Panc1 (cell line): Measurements from ENCODE around the gene PELI2. TPM values are rescaled to one million over a fixed set of nuclear protein-coding genes. Genes with fewer than 3 reads are reported as not detected.

Source experiments
- ATAC-seq: fragments of 200-7000 bp; cut with Tn5 transposase; 2 replicates; pipeline ENCODE4 v1.9.1; 2020; ENCODE audit warnings: mild to moderate bottlenecking, moderate library complexity
- BruUV-seq: library from RNA; stranded (reverse); fragments of 400-500 nt; replicated peaks from 2 replicates; lab custom pipeline; 2021; lab: Mats Ljungman, UMichigan
- CTCF ChIA-PET: fragments of 300-600 bp; sonication (Branson Sonifier 250); formaldehyde crosslinking; loops from one replicate; lab custom pipeline; 2022; ENCODE audit warnings: antibody characterized with exemption; lab: Charles Lee
- POLR2A ChIA-PET: fragments of 300-600 bp; sonication (Branson Sonifier 250); formaldehyde crosslinking; loops from one replicate; lab custom pipeline; 2022; ENCODE audit warnings: antibody characterized with exemption; lab: Charles Lee
- DNase-seq: peaks from one replicate; pipeline ENCODE4 v3.0.0-alpha.2; 2010; ENCODE audit warnings: low read depth, low spot score
- H3K27ac ChIP-seq: 2 replicates; pipeline ENCODE4 v1.5.1; 2011; ENCODE audit warnings: mild to moderate bottlenecking, low read length, inconsistent platforms
- H3K27me3 ChIP-seq: fragments of 200-500 bp; sonication (Bioruptor generic); 2 replicates; pipeline ENCODE4 v1.6.0; 2014; ENCODE audit warnings: low read length, inconsistent platforms; ENCODE audit not compliant: control insufficient read depth, insufficient read depth
- H3K36me3 ChIP-seq: fragments of 200-500 bp; sonication (Bioruptor generic); 2 replicates; pipeline ENCODE4 v1.5.1; 2014; ENCODE audit warnings: inconsistent platforms, mild to moderate bottlenecking, low read length, moderate library complexity; ENCODE audit not compliant: control insufficient read depth, insufficient read depth
- H3K4me1 ChIP-seq: 2 replicates; pipeline ENCODE4 v1.5.1; 2011; ENCODE audit warnings: inconsistent platforms, mild to moderate bottlenecking, low read length, moderate library complexity; ENCODE audit not compliant: control insufficient read depth, insufficient read depth
- H3K4me3 ChIP-seq, 2 experiments: 2 replicates each; pipeline ENCODE4 v1.5.1; 2011 to 2012; ENCODE audit warnings: low read depth in 2 of 2, low read length in 2 of 2, mild to moderate bottlenecking in 2 of 2, inconsistent platforms in 1 of 2, moderate library complexity in 1 of 2
- H3K9me3 ChIP-seq: fragments of 200-500 bp; sonication (Bioruptor generic); 2 replicates; pipeline ENCODE4 v1.5.1; 2014; ENCODE audit warnings: low read depth, mild to moderate bottlenecking, inconsistent platforms, low read length, moderate library complexity; ENCODE audit not compliant: control insufficient read depth, insufficient read depth
- POLR2AphosphoS5 ChIP-seq: IDR thresholded peaks from 2 replicates; pipeline ENCODE4 v1.6.1; 2012; ENCODE audit warnings: mild to moderate bottlenecking, low read depth, low read length, moderate library complexity
- SIN3A ChIP-seq: IDR thresholded peaks from 2 replicates; pipeline ENCODE4 v1.6.1; 2012; ENCODE audit warnings: low read depth, mild to moderate bottlenecking, low read length, moderate library complexity, borderline replicate concordance; ENCODE audit not compliant: insufficient read depth
- TCF7L2 ChIP-seq: IDR thresholded peaks from 2 replicates; pipeline ENCODE4 v1.6.1; 2011; ENCODE audit warnings: mild to moderate bottlenecking, low read depth, low read length, inconsistent platforms
- in situ Hi-C: cut with HindIII; loops from 2 replicates; pipeline ENCODE4 v1.10.0; 2016; ENCODE audit warnings: low sequenced_read_pairs, low pct_unique_long_range_greater_than_20kb
- intact Hi-C: fragments of 100-400 bp; cut with micrococcal nuclease; formaldehyde crosslinking; loops from one replicate; pipeline ENCODE4 v1.10.0; 2022; ENCODE audit not compliant: unreplicated experiment
- total RNA-seq: library from RNA; stranded (reverse); gene quantifications from one replicate; pipeline ENCODE4 v1.2.1, GENCODE V29; 2021; ENCODE audit not compliant: unreplicated experiment
- TF ChIP-seq, protein P1 (sequence below), 2 experiments: IDR thresholded peaks; 2 replicates each; pipeline ENCODE4 v1.6.1; 2011 to 2012; ENCODE audit warnings: low read depth in 2 of 2, control low read depth in 1 of 2, low read length in 1 of 2, mild to moderate bottlenecking in 1 of 2, moderate library complexity in 1 of 2; ENCODE audit not compliant: insufficient read depth in 1 of 2
- TF ChIP-seq, protein P2 (sequence below): fragments of 450-650 bp; IDR thresholded peaks from 2 replicates; pipeline ENCODE4 v1.5.1; 2017; ENCODE audit warnings: mild to moderate bottlenecking

Gene PELI2
- total RNA-seq, 1 experiment from 2014 or later, result 0.28 TPM

DNA sequence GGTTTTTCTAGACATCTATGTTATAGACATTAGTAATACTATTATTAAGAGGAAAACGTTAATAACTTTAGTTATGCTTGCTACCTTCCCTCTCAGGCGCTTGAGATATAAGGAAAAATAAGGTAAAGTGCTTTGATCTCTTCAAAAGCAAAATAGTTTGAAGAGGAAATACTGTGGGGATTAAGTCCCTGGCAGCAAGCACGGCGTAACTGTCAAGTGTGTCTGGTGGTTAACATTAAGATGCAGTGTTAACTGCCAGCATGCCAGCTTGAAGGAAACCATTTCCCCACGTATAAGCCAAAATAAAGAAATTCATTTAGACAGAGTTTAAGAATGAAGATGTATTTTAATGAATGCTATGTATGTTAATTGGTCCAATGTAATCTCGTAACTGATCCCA is 31.8 kb downstream of the PELI2 start:
- in situ Hi-C loops, result no loop called here
- Histone ChIP-seq H3K27me3 (peaks cover 6% of the 10 kb centered on the region), H3K36me3 (no peaks in the 10 kb centered on the region), H3K4me1 (no peaks in the 10 kb centered on the region), H3K4me3 (no peak overlapping the region), H3K27ac (no peak overlapping the region), H3K9me3 (no peaks in the 10 kb centered on the region)
- ATAC-seq, result no peak
- no peak for TF ChIP-seq SIN3A
- TF ChIP-seq TCF7L2, result no peak
- TF ChIP-seq, protein P1, sequence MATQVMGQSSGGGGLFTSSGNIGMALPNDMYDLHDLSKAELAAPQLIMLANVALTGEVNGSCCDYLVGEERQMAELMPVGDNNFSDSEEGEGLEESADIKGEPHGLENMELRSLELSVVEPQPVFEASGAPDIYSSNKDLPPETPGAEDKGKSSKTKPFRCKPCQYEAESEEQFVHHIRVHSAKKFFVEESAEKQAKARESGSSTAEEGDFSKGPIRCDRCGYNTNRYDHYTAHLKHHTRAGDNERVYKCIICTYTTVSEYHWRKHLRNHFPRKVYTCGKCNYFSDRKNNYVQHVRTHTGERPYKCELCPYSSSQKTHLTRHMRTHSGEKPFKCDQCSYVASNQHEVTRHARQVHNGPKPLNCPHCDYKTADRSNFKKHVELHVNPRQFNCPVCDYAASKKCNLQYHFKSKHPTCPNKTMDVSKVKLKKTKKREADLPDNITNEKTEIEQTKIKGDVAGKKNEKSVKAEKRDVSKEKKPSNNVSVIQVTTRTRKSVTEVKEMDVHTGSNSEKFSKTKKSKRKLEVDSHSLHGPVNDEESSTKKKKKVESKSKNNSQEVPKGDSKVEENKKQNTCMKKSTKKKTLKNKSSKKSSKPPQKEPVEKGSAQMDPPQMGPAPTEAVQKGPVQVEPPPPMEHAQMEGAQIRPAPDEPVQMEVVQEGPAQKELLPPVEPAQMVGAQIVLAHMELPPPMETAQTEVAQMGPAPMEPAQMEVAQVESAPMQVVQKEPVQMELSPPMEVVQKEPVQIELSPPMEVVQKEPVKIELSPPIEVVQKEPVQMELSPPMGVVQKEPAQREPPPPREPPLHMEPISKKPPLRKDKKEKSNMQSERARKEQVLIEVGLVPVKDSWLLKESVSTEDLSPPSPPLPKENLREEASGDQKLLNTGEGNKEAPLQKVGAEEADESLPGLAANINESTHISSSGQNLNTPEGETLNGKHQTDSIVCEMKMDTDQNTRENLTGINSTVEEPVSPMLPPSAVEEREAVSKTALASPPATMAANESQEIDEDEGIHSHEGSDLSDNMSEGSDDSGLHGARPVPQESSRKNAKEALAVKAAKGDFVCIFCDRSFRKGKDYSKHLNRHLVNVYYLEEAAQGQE (IDR thresholded peaks at IDR 0.05; ENCODE audit: insufficient read depth in 1 of 2, low read depth in 2 of 2, low read length in 1 of 2), result no peak
- intact Hi-C loops, result no loop called here
- no TSS peak for BruUV-seq
- no peak for DNase-seq
- ChIA-PET CTCF (no interaction called here), POLR2A (no interaction called here)

DNA sequence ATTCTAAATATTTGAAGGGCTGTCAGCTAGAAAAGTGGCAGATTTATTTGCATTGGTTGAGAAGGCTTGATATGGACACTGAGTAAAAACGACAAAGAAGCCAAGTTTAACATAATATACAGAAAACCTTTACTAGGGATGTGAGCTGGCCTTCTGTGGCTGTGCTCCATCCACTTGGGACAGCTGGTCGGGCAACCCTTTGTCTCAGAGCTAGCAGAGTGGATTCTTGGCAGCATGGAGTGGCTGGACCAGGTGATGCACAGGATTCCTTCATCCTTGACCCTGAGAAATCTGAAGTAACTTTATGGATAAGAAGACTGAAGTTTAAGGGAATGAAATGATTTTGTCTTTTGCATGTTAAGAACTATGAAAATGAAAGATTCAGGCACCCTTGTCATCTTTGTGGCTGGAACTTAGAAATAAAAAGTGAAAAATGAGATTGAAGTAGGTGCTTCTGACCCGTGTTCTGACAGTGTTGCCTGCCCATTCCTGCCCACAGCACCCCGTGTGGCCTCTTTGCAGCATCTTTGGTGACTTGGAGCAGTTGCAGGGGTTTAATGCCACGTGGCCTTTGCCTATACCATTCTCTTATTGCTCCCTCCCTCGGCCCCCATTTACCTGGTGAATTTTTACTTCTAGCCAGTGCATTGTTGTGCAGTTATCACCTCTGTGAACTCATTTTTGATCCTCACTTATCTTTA is 32.6 kb downstream of the PELI2 start:
- intact Hi-C loops, result no loop called here
- H3K9me3 ChIP-seq, result no peaks in the 10 kb centered on the region
- H3K4me3 ChIP-seq, result no peak overlapping the region
- no peaks in the 10 kb centered on the region for H3K4me1 ChIP-seq
- peaks cover 6% of the 10 kb centered on the region for H3K27me3 ChIP-seq
- BruUV-seq, result no TSS peak
- DNase-seq (no peak), ATAC-seq (no peak)
- POLR2A ChIA-PET, result no interaction called here
- in situ Hi-C loops, result no loop called here
- no peaks in the 10 kb centered on the region for H3K36me3 ChIP-seq
- CTCF ChIA-PET, result no interaction called here
- H3K27ac ChIP-seq, result no peak overlapping the region
- TF ChIP-seq, protein P2, sequence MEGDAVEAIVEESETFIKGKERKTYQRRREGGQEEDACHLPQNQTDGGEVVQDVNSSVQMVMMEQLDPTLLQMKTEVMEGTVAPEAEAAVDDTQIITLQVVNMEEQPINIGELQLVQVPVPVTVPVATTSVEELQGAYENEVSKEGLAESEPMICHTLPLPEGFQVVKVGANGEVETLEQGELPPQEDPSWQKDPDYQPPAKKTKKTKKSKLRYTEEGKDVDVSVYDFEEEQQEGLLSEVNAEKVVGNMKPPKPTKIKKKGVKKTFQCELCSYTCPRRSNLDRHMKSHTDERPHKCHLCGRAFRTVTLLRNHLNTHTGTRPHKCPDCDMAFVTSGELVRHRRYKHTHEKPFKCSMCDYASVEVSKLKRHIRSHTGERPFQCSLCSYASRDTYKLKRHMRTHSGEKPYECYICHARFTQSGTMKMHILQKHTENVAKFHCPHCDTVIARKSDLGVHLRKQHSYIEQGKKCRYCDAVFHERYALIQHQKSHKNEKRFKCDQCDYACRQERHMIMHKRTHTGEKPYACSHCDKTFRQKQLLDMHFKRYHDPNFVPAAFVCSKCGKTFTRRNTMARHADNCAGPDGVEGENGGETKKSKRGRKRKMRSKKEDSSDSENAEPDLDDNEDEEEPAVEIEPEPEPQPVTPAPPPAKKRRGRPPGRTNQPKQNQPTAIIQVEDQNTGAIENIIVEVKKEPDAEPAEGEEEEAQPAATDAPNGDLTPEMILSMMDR, result no peak
- TF ChIP-seq TCF7L2 (no peak), SIN3A (no peak)

DNA sequence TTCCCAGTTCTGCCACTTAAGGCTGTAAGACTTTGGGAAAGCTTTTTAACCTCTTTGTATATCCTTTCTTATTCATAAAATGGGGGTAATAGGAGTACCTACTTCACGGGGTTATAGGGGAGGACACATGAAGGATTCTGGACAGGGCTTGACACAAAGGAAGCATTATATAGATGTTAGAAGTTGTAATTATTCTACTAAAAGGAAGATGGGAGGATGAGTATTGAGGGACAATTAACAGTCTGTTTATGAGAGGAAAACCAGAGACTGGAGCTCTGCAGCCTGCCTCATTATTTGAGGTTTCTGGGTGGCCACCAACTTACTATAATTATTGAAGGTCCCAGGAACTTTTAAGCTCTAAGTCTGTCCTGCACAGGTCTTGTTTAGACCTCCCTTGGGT is 34.0 kb downstream of the PELI2 start:
- Histone ChIP-seq H3K9me3 (no peaks in the 10 kb centered on the region), H3K36me3 (no peaks in the 10 kb centered on the region), H3K4me1 (no peaks in the 10 kb centered on the region), H3K4me3 (no peak overlapping the region), H3K27ac (no peak overlapping the region), H3K27me3 (peaks cover 2% of the 10 kb centered on the region)
- ATAC-seq, result no peak
- BruUV-seq, result no TSS peak
- no peak for DNase-seq
- TF ChIP-seq, protein P2, result no peak
- TF ChIP-seq, protein P1 (IDR thresholded peaks at IDR 0.05; ENCODE audit: insufficient read depth in 1 of 2, low read depth in 2 of 2, low read length in 1 of 2), result no peak
- TF ChIP-seq SIN3A (no peak), POLR2AphosphoS5 (no peak), TCF7L2 (no peak)
- in situ Hi-C loops (no loop called here), intact Hi-C loops (no loop called here)
- ChIA-PET CTCF (no interaction called here), POLR2A (no interaction called here)
